Measurements from ENCODE around the gene MRAP.

DNA sequence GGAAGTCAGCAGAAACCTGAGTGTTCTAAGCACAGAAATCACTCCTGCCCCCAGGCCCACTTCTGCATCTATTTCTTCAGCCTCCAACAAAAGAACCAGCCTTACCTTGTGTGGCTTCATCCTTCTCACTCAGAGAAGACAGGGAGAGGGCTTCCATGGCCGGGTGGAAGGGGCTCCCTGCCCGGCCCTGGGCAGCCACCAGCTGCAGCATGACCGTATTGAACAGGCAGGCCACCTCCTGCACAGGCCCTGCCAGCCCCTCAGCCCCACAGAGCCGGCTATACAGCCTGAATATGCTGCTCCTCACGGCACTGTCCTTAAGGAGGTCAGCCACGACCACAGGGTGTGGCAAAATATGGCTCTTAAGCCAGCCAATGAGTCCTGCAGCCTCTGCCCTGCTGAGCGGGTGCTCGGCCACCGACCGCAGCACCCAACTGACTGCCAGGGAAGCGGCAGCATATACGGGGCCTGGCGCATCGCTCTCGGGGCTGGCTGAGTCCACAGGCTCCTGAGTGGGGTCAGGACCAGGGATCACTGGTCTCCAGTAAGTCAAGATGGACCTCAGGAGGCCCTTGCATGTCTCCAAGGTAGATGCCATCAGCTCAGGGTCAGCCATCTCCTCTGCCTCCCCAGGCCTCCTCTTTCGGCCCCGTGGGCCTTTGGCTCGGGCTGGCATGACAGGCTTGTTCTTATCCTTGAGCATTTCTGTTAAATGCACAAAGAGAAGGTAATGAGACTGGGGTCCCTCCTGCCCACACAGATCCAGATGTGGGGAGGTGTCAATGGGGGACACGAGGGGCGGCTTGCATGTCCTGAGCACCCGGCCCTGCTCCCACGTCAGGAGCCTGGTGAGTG, 17.9 kb downstream of the MRAP start:
- TF ChIP-seq POLR2A (IDR thresholded peaks at IDR 0.05) (no peak), EP300 (IDR thresholded peaks at IDR 0.05) (no peak)
- TF ChIP-seq, protein P1, sequence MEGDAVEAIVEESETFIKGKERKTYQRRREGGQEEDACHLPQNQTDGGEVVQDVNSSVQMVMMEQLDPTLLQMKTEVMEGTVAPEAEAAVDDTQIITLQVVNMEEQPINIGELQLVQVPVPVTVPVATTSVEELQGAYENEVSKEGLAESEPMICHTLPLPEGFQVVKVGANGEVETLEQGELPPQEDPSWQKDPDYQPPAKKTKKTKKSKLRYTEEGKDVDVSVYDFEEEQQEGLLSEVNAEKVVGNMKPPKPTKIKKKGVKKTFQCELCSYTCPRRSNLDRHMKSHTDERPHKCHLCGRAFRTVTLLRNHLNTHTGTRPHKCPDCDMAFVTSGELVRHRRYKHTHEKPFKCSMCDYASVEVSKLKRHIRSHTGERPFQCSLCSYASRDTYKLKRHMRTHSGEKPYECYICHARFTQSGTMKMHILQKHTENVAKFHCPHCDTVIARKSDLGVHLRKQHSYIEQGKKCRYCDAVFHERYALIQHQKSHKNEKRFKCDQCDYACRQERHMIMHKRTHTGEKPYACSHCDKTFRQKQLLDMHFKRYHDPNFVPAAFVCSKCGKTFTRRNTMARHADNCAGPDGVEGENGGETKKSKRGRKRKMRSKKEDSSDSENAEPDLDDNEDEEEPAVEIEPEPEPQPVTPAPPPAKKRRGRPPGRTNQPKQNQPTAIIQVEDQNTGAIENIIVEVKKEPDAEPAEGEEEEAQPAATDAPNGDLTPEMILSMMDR (IDR thresholded peaks at IDR 0.05): no peak

Data from gastroesophageal sphincter (tissue), 3 donors.